Superior temporal gyrus (tissue), 1 donor: ENCODE results near the gene CNIH3.
A peak's percentile ranks its signal among the peaks of the same experiment; 100 is the strongest.

ENCODE experiments used
- DNase-seq: peaks from one replicate; pipeline ENCODE4 v3.0.0-alpha.2; 2016; ENCODE audit errors: extremely low spot score

CNIH3 gene

GRCh38 chr1:224720216-224720615 lies 104.1 kb downstream of the CNIH3 start:
- DNase-seq, result no peak

DNA sequence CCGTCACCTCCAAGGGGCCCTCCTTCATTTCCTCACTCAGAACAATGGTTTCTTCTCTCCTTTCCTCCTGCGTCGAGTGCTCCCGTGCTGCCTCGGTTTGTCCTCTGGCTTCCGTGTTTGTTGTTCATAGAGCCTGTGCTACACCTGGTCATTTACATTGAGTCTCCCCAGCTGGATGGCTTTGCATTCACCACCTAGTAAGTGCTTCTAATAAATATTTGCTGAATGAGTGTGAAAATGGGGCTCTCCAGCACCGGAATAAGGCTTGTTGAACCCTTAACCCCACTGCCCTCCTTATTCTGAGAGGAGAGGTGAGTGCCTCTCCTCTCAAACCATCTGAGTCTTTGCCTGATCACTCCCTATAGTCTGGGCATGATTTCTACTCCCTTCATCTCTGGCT lies 104.9 kb downstream of the CNIH3 start:
- no peak for DNase-seq

- DNase-seq, result no peak
Observed at GRCh38 chr1:224722838-224723237, 106.7 kb downstream of the CNIH3 start.

GRCh38 chr1:224724566-224724965 lies 108.4 kb downstream of the CNIH3 start:
- DNase-seq, result no peak

GRCh38 chr1:224726441-224727182 lies 110.5 kb downstream of the CNIH3 start:
- DNase-seq, result no peak

- DNase-seq, result no peak
Observed at GRCh38 chr1:224727351-224728289, 111.5 kb downstream of the CNIH3 start.

DNA sequence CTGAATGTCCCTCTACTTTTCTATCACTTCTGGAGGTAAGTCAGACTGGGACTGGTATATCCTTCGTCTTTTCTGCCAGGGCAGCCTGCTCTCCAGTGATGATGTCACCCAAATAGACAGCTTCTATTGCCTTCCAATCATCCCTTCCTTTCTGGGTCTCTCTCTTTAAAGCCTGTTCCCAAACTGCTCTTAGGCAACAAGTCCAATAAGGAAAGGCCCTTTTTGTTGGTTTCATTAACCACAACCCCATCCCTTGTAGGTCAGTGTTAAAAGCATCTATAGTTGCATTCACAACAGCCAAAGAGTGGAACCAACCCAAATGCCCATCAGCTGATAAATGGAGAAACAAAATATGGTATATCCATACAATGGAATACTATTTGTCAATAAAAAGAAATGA lies 114.4 kb downstream of the CNIH3 start:
- no peak for DNase-seq

GRCh38 chr1:224730965-224731364 lies 114.8 kb downstream of the CNIH3 start:
- DNase-seq, result no peak

GRCh38 chr1:224731633-224732032 lies 115.5 kb downstream of the CNIH3 start:
- no peak for DNase-seq

- no peak for DNase-seq
Observed at GRCh38 chr1:224732377-224733026, 116.4 kb downstream of the CNIH3 start.

DNA sequence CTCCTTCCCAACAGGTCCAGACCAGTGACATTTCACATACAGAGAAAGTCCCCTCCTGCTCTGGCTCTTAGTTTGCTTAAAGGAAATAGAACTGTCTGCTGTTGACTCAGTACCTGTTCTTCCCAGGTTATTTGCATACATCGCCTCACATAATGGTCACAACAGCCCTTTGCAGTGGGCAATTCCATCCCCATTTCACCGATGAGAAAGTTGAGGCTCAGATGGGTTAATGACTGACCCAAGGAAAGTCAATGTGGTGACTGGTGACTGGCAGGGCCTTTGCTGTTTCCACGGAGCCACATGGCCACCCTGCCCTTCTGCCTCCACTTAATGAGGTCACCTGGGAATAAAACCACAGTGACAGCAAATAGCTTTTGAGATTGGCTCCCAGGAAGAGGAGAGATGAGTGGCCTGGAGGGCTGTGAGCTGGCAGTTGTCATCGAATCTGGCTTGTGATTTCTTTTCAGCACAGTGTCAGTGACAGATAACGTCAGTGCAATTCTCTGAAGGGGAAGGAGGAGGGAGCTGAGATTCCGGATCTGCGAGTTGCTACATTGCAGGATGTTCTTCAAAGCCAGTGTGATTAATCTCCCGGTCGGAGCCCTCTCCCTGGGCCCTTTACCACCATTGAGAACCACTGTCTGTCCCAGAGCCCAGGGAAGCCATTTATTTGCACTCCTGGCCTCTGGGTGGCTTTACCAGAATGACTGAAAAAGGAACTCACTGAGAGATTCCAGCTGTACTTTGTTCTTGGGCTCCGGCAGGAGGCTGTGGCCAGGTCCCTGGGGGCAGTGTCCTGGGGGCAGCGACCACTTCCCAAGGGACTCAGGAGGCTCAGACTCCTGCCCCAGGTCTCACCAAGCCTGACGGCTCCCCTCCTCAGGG lies 117.2 kb downstream of the CNIH3 start:
- no peak for DNase-seq

GRCh38 chr1:224734261-224734935 lies 118.3 kb downstream of the CNIH3 start:
- DNase-seq, result no peak

DNA sequence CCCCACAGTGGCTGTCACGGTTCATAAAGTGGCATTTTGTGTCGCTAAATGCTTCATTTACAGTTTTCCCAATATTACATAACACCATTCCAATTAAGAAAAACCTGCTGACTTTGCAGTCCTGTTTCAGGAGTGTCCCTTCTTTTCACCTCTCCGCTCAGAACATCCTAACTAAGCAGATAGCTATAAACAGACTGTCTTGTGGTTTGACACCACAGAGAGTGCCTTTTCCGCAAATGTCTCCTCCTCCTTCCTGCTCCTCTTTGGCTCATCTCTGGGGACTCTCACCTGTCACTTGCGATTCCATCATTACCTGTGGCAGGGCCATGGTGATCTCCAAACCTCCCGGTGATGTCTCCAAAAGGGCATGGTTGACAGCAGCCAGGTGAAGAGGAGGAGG lies 119.0 kb downstream of the CNIH3 start:
- no peak for DNase-seq

DNA sequence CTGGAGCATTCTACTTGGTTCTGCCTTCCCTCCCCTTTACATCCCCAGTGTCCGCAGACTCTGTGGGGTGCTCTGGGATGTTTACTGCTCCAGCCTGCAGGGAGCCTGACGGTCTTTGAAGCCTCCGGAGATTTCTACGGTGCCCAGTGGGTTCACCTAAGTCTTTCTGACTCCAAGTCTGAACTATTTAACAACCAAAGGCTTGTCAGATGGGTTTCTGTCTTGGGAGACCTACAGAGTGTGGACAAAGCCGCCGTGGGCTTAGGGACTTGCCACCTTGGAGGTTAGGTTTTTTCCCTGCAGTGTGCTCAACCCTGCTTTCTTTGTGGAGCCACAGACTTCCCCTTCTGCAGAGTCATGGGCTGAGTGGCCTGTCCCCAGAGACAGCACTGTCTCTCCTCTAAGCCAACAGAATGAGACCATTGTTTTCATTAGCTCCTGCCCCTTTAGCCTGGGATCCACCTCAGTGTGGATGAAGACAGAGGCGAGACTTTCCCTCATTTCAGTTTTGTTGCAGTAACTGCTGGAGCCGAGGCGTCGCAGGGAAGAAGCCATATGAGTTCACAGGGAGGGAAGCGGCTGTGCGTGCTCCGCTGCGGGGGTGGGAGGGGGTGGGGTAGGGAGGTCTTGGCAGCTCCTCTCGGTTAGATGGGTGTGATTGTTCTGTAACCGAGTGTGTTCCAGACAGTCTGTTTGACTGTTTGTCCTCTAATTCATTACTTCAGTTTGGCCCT lies 120.7 kb downstream of the CNIH3 start:
- DNase-seq, result peak; percentile 68

GRCh38 chr1:224737353-224737727 lies 121.2 kb downstream of the CNIH3 start:
- DNase-seq, result no peak

GRCh38 chr1:224739303-224739996 lies 123.3 kb downstream of the CNIH3 start:
- DNase-seq, result no peak

DNA sequence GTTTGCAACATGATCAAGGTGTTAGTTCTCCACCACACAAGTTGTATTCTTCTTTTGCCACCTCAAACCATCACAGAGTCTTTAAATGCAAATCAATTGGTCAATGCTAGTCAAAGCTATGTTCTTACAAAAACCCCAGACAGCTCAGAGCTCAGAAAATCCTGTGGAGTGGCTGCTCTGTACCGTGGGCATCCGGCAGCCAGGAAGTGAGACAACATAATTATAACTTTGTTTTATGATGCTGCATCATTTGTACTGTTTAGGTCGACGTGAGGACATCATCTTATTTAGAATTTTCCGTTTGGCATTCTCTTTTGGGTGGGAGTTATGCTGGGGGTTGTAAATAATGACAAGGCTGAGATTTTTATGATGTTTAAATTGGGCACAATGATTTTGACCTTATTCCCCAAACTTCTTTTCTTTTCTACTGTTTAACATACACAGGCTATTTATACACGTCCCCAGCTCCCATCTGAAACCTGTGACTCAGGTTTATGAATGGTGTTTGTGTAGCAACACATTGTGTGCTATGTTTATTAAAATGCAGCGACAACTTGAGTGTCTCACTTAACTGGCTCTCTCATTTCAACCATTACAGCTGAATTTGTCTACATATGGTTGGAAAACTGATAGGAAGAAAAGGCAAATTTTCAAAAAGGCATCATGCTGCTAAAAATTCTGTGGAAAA lies 124.0 kb downstream of the CNIH3 start:
- no peak for DNase-seq

GRCh38 chr1:224740685-224741052 lies 124.6 kb downstream of the CNIH3 start:
- no peak for DNase-seq

DNA sequence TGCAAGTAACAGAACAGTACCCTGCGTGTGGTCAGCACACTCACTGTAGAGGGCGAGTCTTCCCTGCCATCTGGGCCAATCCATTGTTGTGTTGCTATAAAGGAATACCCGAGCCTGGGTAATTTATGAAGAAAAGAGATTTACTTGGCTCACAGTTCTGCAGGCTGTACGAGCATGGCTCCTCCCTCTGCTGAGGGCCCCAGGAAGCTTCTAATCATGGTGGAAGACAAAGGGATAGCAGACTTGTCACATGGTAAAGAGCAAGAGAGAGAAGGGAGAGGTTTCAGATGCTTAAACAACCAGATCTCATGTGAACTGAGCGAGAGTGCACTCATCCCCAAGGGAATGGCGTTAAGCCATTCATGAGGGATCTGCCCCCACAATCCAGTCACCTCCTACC lies 126.2 kb downstream of the CNIH3 start:
- DNase-seq, result no peak
